Stimulated activated naive B cell treated with anti-CD40 and anti-IgM and Interleukin-4, amounts not matched to agents 10 μg/mL and 1 μg/mL and 100 μg/mL, for 72 hours (primary cell): ENCODE results near the gene ACSM3.

Experiments
- ATAC-seq, 2 donors: fragments of 150-1000 bp; cut with Tn5 transposase; replicated peaks; 2 replicates each; pipeline ENCODE4 v1.10.0; 2021; ENCODE audit warnings: moderate library complexity in 1 of 2
- DNase-seq: peaks from one replicate; pipeline ENCODE4 v3.0.0; 2021
- H3K27ac Mint-ChIP-seq: one replicate; pipeline ENCODE4 v1.8.0; 2022; ENCODE audit warnings: mild to moderate bottlenecking, mixed read lengths
- H3K27me3 Mint-ChIP-seq, 2 donors: one replicate each; pipeline ENCODE4 v1.8.0; 2022; ENCODE audit warnings: mixed read lengths in 2 of 2
- H3K36me3 Mint-ChIP-seq, 2 donors: one replicate each; pipeline ENCODE4 v1.8.0; 2022; ENCODE audit warnings: mixed read lengths in 2 of 2, mild to moderate bottlenecking in 1 of 2
- H3K4me1 Mint-ChIP-seq, 2 donors: one replicate each; pipeline ENCODE4 v1.8.0; 2022; ENCODE audit warnings: mixed read lengths in 2 of 2, mild to moderate bottlenecking in 1 of 2
- H3K4me3 Mint-ChIP-seq, 2 donors: one replicate each; pipeline ENCODE4 v1.8.0; 2022; ENCODE audit warnings: mild to moderate bottlenecking in 2 of 2, mixed read lengths in 2 of 2, moderate library complexity in 1 of 2
- H3K9me3 Mint-ChIP-seq, 2 donors: one replicate each; pipeline ENCODE4 v1.8.0; 2022; ENCODE audit warnings: mixed read lengths in 2 of 2, mild to moderate bottlenecking in 1 of 2

The ACSM3 gene

GRCh38 chr16:20767577-20767976 lies 3.8 kb downstream of the ACSM3 start:
- DNase-seq (no peak), ATAC-seq (no peak)
- Mint-ChIP-seq H3K4me3 (no peak overlapping the region), H3K36me3 (no peaks in the 10 kb centered on the region), H3K27me3 (no peaks in the 10 kb centered on the region), H3K4me1 (peaks cover 7 to 11% of the 10 kb centered on the region in 2 donors), H3K9me3 (no peaks in the 10 kb centered on the region), H3K27ac (no peak overlapping the region)

- no peak overlapping the region for H3K4me3 Mint-ChIP-seq
- H3K36me3 Mint-ChIP-seq = no peaks in the 10 kb centered on the region
- peaks cover 3 to 9% of the 10 kb centered on the region in 2 donors for H3K4me1 Mint-ChIP-seq
- H3K27me3 Mint-ChIP-seq = no peaks in the 10 kb centered on the region
- ATAC-seq (no peak), DNase-seq (no peak)
- no peak overlapping the region for H3K27ac Mint-ChIP-seq
- no peaks in the 10 kb centered on the region for H3K9me3 Mint-ChIP-seq
Measured at GRCh38 chr16:20768121-20768520, 4.3 kb downstream of the ACSM3 start.

DNA sequence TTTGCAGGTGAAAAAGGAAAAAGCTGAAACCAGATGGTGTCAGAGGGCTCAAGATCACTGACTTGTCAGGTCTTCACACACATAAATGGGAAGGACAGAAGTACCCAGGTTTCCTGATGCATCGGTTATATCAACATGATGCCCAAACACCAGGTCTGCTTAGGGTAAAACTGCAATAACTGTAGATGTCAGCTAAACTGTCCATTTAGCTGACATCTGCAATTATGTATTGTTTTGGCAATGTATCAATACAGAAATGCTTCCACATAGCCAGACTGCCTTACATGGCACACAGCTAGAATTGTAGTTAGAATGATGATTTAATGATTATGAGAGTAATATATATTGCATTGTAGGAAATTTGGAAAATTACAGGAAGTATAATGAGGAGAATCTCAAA lies 5.0 kb downstream of the ACSM3 start:
- H3K27me3 Mint-ChIP-seq = no peaks in the 10 kb centered on the region
- H3K4me3 Mint-ChIP-seq = no peak overlapping the region
- peaks cover 0 to 4% of the 10 kb centered on the region in 2 donors for H3K4me1 Mint-ChIP-seq
- no peaks in the 10 kb centered on the region for H3K36me3 Mint-ChIP-seq
- ATAC-seq = no peak
- no peak for DNase-seq
- no peak overlapping the region for H3K27ac Mint-ChIP-seq
- no peaks in the 10 kb centered on the region for H3K9me3 Mint-ChIP-seq

GRCh38 chr16:20773679-20774078 lies 9.9 kb downstream of the ACSM3 start:
- no peaks in the 10 kb centered on the region for H3K4me1 Mint-ChIP-seq

GRCh38 chr16:20774703-20775362 lies 11.0 kb downstream of the ACSM3 start:
- no peak overlapping the region for H3K27ac Mint-ChIP-seq
- DNase-seq = peak; percentile 32
- H3K36me3 Mint-ChIP-seq = no peaks in the 10 kb centered on the region
- no peaks in the 10 kb centered on the region for H3K27me3 Mint-ChIP-seq
- no peaks in the 10 kb centered on the region for H3K4me1 Mint-ChIP-seq
- H3K9me3 Mint-ChIP-seq = no peaks in the 10 kb centered on the region
- peak; percentile 81 to 84 for ATAC-seq
- H3K4me3 Mint-ChIP-seq = no peak overlapping the region

More at GRCh38 chr16:20773679-20774078, 9.9 kb downstream of the ACSM3 start:
- ATAC-seq (no peak), DNase-seq (no peak)
- Mint-ChIP-seq H3K9me3 (no peaks in the 10 kb centered on the region), H3K36me3 (no peaks in the 10 kb centered on the region), H3K27ac (no peak overlapping the region), H3K27me3 (no peaks in the 10 kb centered on the region), H3K4me3 (no peak overlapping the region)

GRCh38 chr16:20781697-20782096 lies 17.9 kb downstream of the ACSM3 start:
- Mint-ChIP-seq H3K27ac (no peak overlapping the region), H3K4me1 (no peaks in the 10 kb centered on the region), H3K27me3 (no peaks in the 10 kb centered on the region), H3K4me3 (no peak overlapping the region), H3K9me3 (no peaks in the 10 kb centered on the region), H3K36me3 (no peaks in the 10 kb centered on the region)
- ATAC-seq = no peak
- no peak for DNase-seq

- DNase-seq (no peak), ATAC-seq (no peak)
- Mint-ChIP-seq H3K9me3 (no peaks in the 10 kb centered on the region), H3K27me3 (no peaks in the 10 kb centered on the region), H3K27ac (no peak overlapping the region), H3K4me1 (no peaks in the 10 kb centered on the region), H3K36me3 (no peaks in the 10 kb centered on the region), H3K4me3 (no peak overlapping the region)
Measured at GRCh38 chr16:20782470-20782869, 18.7 kb downstream of the ACSM3 start.

- no peak overlapping the region for H3K27ac Mint-ChIP-seq
- H3K4me3 Mint-ChIP-seq = no peak overlapping the region
- no peaks in the 10 kb centered on the region for H3K36me3 Mint-ChIP-seq
- no peaks in the 10 kb centered on the region for H3K4me1 Mint-ChIP-seq
- ATAC-seq (no peak), DNase-seq (no peak)
- H3K9me3 Mint-ChIP-seq = no peaks in the 10 kb centered on the region
- H3K27me3 Mint-ChIP-seq = no peaks in the 10 kb centered on the region
Measured at GRCh38 chr16:20784204-20784603, 20.4 kb downstream of the ACSM3 start.

DNA sequence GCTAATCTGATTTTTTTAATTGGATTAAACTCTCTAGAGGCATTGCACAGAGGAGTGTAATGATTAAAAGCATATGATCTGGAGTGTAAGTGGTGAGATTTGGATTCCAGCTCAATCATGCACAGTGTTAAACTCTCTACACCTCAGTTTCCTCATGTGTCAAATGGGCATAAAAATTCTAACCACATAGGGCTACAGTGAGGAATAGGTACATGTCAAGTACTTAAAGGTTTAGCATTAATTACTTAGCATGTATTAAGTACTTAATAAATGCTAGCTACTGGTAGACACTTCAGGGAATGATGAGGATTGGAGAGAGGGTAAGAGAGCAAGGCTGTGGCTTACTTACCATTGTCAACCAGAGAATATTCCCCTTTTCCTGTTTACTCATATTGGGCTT lies 25.3 kb downstream of the ACSM3 start:
- DNase-seq (no peak), ATAC-seq (no peak)
- Mint-ChIP-seq H3K27me3 (no peaks in the 10 kb centered on the region), H3K36me3 (no peaks in the 10 kb centered on the region), H3K4me1 (no peaks in the 10 kb centered on the region), H3K4me3 (no peak overlapping the region), H3K9me3 (no peaks in the 10 kb centered on the region), H3K27ac (no peak overlapping the region)

DNA sequence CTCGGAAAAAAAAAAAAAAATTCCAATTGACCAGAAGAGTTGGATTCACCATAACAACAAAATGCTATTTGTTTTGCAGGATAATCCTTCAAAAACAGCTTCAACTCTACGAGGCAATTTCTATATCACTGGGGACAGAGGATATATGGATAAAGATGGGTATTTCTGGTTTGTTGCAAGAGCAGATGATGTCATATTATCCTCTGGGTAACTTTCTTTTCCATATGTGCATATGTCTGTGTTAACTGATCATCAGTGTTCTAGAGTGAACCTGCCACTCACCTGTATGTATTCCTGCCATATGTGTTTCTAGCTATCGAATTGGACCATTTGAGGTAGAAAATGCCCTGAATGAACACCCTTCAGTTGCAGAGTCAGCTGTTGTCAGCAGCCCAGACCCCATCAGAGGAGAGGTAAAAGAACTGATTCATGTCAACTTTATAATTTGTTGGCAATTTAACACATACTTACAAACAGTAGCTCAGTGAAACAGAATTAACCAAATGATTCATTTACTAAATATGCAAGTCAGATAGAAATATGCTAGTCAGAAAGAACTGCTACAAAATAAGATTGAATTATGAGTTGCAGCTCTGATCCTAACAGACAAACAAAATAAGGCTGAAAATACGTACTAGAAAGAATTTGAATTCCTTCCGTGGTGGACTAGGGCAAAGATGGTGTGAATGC lies 28.3 kb downstream of the ACSM3 start:
- Mint-ChIP-seq H3K4me3 (no peak overlapping the region), H3K4me1 (no peaks in the 10 kb centered on the region), H3K27ac (no peak overlapping the region), H3K27me3 (no peaks in the 10 kb centered on the region), H3K36me3 (peaks cover 0 to 2% of the 10 kb centered on the region in 2 donors), H3K9me3 (no peaks in the 10 kb centered on the region)
- no peak for ATAC-seq
- DNase-seq = no peak

DNA sequence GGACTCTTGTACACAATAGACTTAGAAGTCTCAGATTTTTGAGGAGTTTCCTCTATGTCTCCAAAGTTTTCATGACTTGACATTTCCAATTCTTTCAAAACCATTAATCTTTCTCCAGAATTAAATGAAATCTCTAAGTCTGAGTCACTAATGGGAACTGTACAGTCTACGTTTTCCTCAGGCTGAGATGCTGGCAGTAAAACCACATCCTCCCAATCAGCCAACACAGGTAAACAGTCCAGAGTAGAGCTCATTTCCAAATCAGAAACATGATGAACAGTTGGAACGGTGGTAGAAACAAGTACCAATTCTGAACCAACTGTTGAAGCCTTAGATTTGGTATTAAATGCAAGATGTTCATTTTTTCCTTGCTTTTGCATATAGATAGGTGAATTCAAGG lies 34.5 kb downstream of the ACSM3 start:
- Mint-ChIP-seq H3K9me3 (no peaks in the 10 kb centered on the region), H3K27ac (no peak overlapping the region), H3K4me1 (no peaks in the 10 kb centered on the region), H3K27me3 (no peaks in the 10 kb centered on the region), H3K36me3 (peaks cover 2 to 3% of the 10 kb centered on the region in 2 donors), H3K4me3 (no peak overlapping the region)
- DNase-seq = no peak
- ATAC-seq = no peak

- Mint-ChIP-seq H3K4me3 (no peak overlapping the region), H3K27me3 (no peaks in the 10 kb centered on the region), H3K36me3 (peaks cover 2 to 3% of the 10 kb centered on the region in 2 donors), H3K4me1 (no peaks in the 10 kb centered on the region), H3K9me3 (no peaks in the 10 kb centered on the region), H3K27ac (no peak overlapping the region)
- ATAC-seq = no peak
- no peak for DNase-seq
Measured at GRCh38 chr16:20799599-20799998, 35.8 kb downstream of the ACSM3 start.

GRCh38 chr16:20801278-20801677 lies 37.5 kb downstream of the ACSM3 start:
- no peak overlapping the region for H3K27ac Mint-ChIP-seq
- ATAC-seq = no peak
- H3K4me1 Mint-ChIP-seq = peaks cover 3 to 8% of the 10 kb centered on the region in 2 donors
- H3K27me3 Mint-ChIP-seq = no peaks in the 10 kb centered on the region
- H3K4me3 Mint-ChIP-seq = no peak overlapping the region
- H3K36me3 Mint-ChIP-seq = peaks cover 2 to 3% of the 10 kb centered on the region in 2 donors
- H3K9me3 Mint-ChIP-seq = no peaks in the 10 kb centered on the region
- no peak for DNase-seq

DNA sequence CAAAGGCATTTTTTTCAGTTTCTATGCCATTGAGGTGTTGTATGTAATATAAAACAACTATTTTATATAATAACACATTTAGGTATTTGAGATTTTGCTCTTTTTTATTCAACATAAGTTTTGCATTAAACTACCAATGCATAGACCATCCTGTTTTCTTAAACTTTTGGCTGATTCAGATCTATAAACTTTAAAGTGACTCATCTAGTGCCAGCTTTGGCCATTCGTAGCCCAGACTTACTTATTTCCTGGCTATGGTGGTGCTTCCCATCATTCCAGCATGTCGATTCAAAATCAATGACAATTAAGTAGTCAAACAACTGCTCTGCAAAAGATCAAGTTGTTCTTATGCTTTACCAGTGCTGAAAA lies 39.4 kb downstream of the ACSM3 start:
- H3K27me3 Mint-ChIP-seq = no peaks in the 10 kb centered on the region
- DNase-seq (no peak), ATAC-seq (no peak)
- H3K4me3 Mint-ChIP-seq = no peak overlapping the region
- peaks cover 11 to 22% of the 10 kb centered on the region in 2 donors for H3K4me1 Mint-ChIP-seq
- H3K27ac Mint-ChIP-seq = no peak overlapping the region
- H3K36me3 Mint-ChIP-seq = no peaks in the 10 kb centered on the region
- H3K9me3 Mint-ChIP-seq = no peaks in the 10 kb centered on the region

DNA sequence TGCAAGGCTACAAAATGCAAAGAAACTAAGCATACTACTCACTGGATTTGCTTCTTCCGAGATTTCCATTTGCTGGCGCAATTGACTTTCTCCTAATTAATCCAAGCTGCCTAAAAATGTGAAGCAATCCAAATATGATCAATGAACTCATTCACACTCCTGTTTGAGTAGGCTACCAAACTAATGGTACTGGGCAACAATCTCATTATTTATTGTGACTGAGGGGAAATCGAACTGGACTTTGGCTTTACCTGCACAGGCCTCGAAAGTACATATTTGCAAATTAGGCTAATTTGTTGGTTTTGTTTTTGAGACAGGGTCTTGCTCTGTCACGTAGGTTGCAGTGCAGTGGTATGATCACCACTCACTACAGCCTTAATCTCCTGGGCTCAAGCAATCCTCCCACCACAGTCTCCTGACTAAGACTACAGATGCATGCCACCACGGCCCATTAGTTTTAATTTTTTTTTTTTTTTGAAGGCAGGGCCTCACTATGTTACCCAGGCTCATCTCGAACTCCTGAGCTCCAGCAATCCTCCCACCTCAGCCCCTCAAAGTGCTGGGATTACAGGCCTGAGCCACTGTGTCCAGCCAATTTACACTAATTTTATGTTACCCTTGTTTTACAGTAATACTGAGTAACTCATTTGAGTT lies 39.9 kb downstream of the ACSM3 start:
- Mint-ChIP-seq H3K4me3 (no peak overlapping the region), H3K9me3 (no peaks in the 10 kb centered on the region), H3K4me1 (peaks cover 13 to 24% of the 10 kb centered on the region in 2 donors), H3K27me3 (no peaks in the 10 kb centered on the region), H3K27ac (no peak overlapping the region), H3K36me3 (no peaks in the 10 kb centered on the region)
- DNase-seq = no peak
- ATAC-seq = no peak
